HG03280 (cell line): ENCODE measurements around the gene PPTC7.
"Not testable (repeated sequence)": the region's sequence is repeated elsewhere in the genome, so short reads cannot be mapped to it uniquely, and the experiment has no call there.

ENCODE experiments used
- ATAC-seq: cut with Tn5 transposase; IDR thresholded peaks from one replicate; pipeline ENCODE4 v1.9.1; 2021; ENCODE audit warnings: mild to moderate bottlenecking, moderate library complexity; ENCODE audit not compliant: unreplicated experiment

PPTC7 gene

GRCh38 chr12:110587102-110587501, 4.0 kb upstream of the PPTC7 start:
- ATAC-seq = not testable (repeated sequence)

GRCh38 chr12:110585231-110585799, 2.2 kb upstream of the PPTC7 start:
- ATAC-seq = no peak

GRCh38 chr12:110582276-110583136, 612 bp downstream of the PPTC7 start:
- peak; percentile 39 for ATAC-seq

- no peak for ATAC-seq
These were observed 1.2 kb downstream of the PPTC7 start for GRCh38 chr12:110581931-110582275.

- no peak for ATAC-seq
These were observed 3.4 kb downstream of the PPTC7 start for GRCh38 chr12:110579535-110580253.

GRCh38 chr12:110578694-110579534, 4.2 kb downstream of the PPTC7 start:
- no peak for ATAC-seq

GRCh38 chr12:110577864-110578693, 5.0 kb downstream of the PPTC7 start:
- no peak for ATAC-seq

- no peak for ATAC-seq
These were observed 6.6 kb downstream of the PPTC7 start for GRCh38 chr12:110576504-110576903.

- ATAC-seq = no peak
These were observed 7.8 kb downstream of the PPTC7 start for GRCh38 chr12:110575326-110575725.

GRCh38 chr12:110574717-110575230, 8.3 kb downstream of the PPTC7 start:
- ATAC-seq = not testable (repeated sequence)

GRCh38 chr12:110574044-110574443, 9.1 kb downstream of the PPTC7 start:
- ATAC-seq = no peak

GRCh38 chr12:110570798-110571197, 12.3 kb downstream of the PPTC7 start:
- ATAC-seq = not testable (repeated sequence)

GRCh38 chr12:110569838-110570237, 13.3 kb downstream of the PPTC7 start:
- ATAC-seq = not testable (repeated sequence)

GRCh38 chr12:110568752-110569151, 14.4 kb downstream of the PPTC7 start:
- ATAC-seq = no peak

- no peak for ATAC-seq
These were observed 16.1 kb downstream of the PPTC7 start for GRCh38 chr12:110566993-110567392.

- ATAC-seq = no peak
These were observed 16.9 kb downstream of the PPTC7 start for GRCh38 chr12:110565894-110566871.

GRCh38 chr12:110564471-110564991, 18.6 kb downstream of the PPTC7 start:
- ATAC-seq = no peak

GRCh38 chr12:110563702-110564470, 19.2 kb downstream of the PPTC7 start:
- ATAC-seq = no peak
